ENCODE data around the gene MLIP. TPM values are rescaled to one million over a fixed set of nuclear protein-coding genes. Genes with fewer than 3 reads are reported as not detected.

MLIP gene
- total RNA-seq, 1 experiment from 2014 or later = 0.59 TPM

- DNase-seq (ENCODE audit: low read depth, low spot score) (no peak), ATAC-seq (no peak)
- Histone ChIP-seq H2AFZ (ENCODE audit: low read depth, low read length, poor library complexity, severe bottlenecking) (peak overlapping the region; percentile 85), H3K27me3 (ENCODE audit: insufficient read depth, low read length) (no peaks in the 10 kb centered on the region), H3K4me3 (replicated peaks in 1 of 2; ENCODE audit: low read depth in 1 of 2, low read length in 2 of 2) (no peak overlapping the region), H3K9ac (ENCODE audit: low read length) (no peak overlapping the region), H3K79me2 (ENCODE audit: insufficient read depth, low read length) (no peaks in the 10 kb centered on the region), H3K27ac (ENCODE audit: low read depth, low read length) (no peak overlapping the region), H3K4me1 (ENCODE audit: control insufficient read depth in 1 of 2, insufficient read depth in 2 of 2, low read length in 2 of 2) (peaks cover 17 to 20% of the 10 kb centered on the region in 2 experiments), H3K4me2 (ENCODE audit: low read length) (peak overlapping the region; percentile 59; the same call in 1 of the 2 replicates), H3K36me3 (ENCODE audit: control insufficient read depth in 1 of 2, insufficient read depth in 2 of 2, low read length in 2 of 2) (no peaks in the 10 kb centered on the region), H4K20me1 (ENCODE audit: insufficient read depth) (no peaks in the 10 kb centered on the region), H3K9me2 (ENCODE audit: insufficient read depth) (no peaks in the 10 kb centered on the region), H3K9me3 (ENCODE audit: control insufficient read depth in 1 of 2, insufficient read depth in 1 of 2, low read depth in 1 of 2, low read length in 2 of 2) (no peaks in the 10 kb centered on the region)
- ChIA-PET RAD21 (ENCODE audit: low non-redundant PET in 1 of 2, low total read pairs in 2 of 2, uncharacterized antibody in 2 of 2, unreplicated experiment in 2 of 2) (no interaction called here), POLR2A (no interaction called here), CTCF (no interaction called here)
- BruUV-seq (replicated peaks) = no TSS peak
- intact Hi-C loops (cut with micrococcal nuclease) = no loop called here
- TF ChIP-seq SIN3A (IDR thresholded peaks at IDR 0.05; ENCODE audit: low read depth) (no peak), YY1 (IDR thresholded peaks at IDR 0.05; ENCODE audit: extremely low read depth, insufficient replicate concordance, low read depth, low read length) (no peak), CEBPB (IDR thresholded peaks at IDR 0.05; ENCODE audit: low read depth) (no peak), SRF (IDR thresholded peaks at IDR 0.05; ENCODE audit: low read depth) (no peak), EZH2 (IDR thresholded peaks at IDR 0.05) (no peak), ELF1 (IDR thresholded peaks at IDR 0.05; ENCODE audit: borderline replicate concordance, low read depth) (no peak), POLR2A (IDR thresholded peaks at IDR 0.05; ENCODE audit: borderline replicate concordance, extremely low read depth, insufficient read depth, insufficient read length) (no peak), CBX3 (IDR thresholded peaks at IDR 0.05; ENCODE audit: low read depth) (no peak), MAX (IDR thresholded peaks at IDR 0.05) (no peak), RAD21 (IDR thresholded peaks at IDR 0.05; ENCODE audit: low read depth) (no peak), CTCF (IDR thresholded peaks at IDR 0.05 in 2 of 3, conservative IDR thresholded peaks at IDR 0.05 in 1 of 3; ENCODE audit: borderline replicate concordance in 1 of 3, insufficient read depth in 1 of 3, low read depth in 2 of 3, low read length in 2 of 3) (no peak), POLR2AphosphoS5 (IDR thresholded peaks at IDR 0.05; ENCODE audit: low read depth, low read length) (no peak), ATF3 (IDR thresholded peaks at IDR 0.05) (no peak), ZBTB33 (IDR thresholded peaks at IDR 0.05; ENCODE audit: extremely low read depth, insufficient replicate concordance, low read length) (no peak), ZNF274 (IDR thresholded peaks at IDR 0.05; ENCODE audit: low read depth, low read length) (no peak)
These were observed 81.8 kb downstream of the MLIP start for GRCh38 chr6:54192993-54193392.

All from HCT116 (cell line).